ENCODE results near the gene ANO3.

GRCh38 chr11:26599425-26599824, 267.5 kb downstream of the ANO3 start:
- no peak for TF ChIP-seq CREB1 (CRISPR knock-in tag; IDR thresholded peaks at IDR 0.05; ENCODE audit: low read depth)
- TF ChIP-seq CTCF (conservative IDR thresholded peaks at IDR 0.05; ENCODE audit: low read depth in 2 of 2): no peak
- TF ChIP-seq EZH2 (IDR thresholded peaks at IDR 0.05; ENCODE audit: low read depth, unreplicated experiment): no peak

Data from GM23338 (cell line).